Measurements from ENCODE around the gene KIRREL3. TPM values are rescaled to one million over a fixed set of nuclear protein-coding genes. Genes with fewer than 3 reads are reported as not detected.

KIRREL3 gene
- total and polyA plus RNA-seq, 2 donors (not counting 3 experiments of a cell fraction or from before 2014, with no cell fraction given): not detected

- Histone ChIP-seq H3K79me2 (ENCODE audit: control insufficient read depth, insufficient read depth, low read length) (no peaks in the 10 kb centered on the region), H3K9me1 (replicated peaks; ENCODE audit: control insufficient read depth, extremely low read depth, insufficient read depth, low read length) (no peaks in the 10 kb centered on the region), H3K27me3 (ENCODE audit: control insufficient read depth in 2 of 2, insufficient read depth in 2 of 2, low read length in 2 of 2) (no peaks in the 10 kb centered on the region), H3K4me2 (ENCODE audit: insufficient read depth, low read length) (no peak overlapping the region), H2AFZ (ENCODE audit: low read depth, low read length) (no peak overlapping the region), H4K20me1 (replicated peaks; ENCODE audit: control insufficient read depth, extremely low read depth, insufficient read depth, low read length) (no peaks in the 10 kb centered on the region), H3K36me3 (ENCODE audit: control insufficient read depth in 2 of 2, extremely low read depth in 1 of 2, insufficient read depth in 2 of 2, low read length in 2 of 2) (no peaks in the 10 kb centered on the region), H3K4me1 (ENCODE audit: control insufficient read depth, extremely low read depth, insufficient read depth, low read length) (no peaks in the 10 kb centered on the region), H3K9ac (replicated peaks; ENCODE audit: extremely low read depth, insufficient read depth, low read length) (no peak overlapping the region), H3K27ac (ENCODE audit: insufficient read depth, low read depth, low read length) (no peak overlapping the region), H3K4me3 (replicated peaks in 1 of 3; ENCODE audit: insufficient read depth in 1 of 3, low read depth in 1 of 3, low read length in 3 of 3) (no peak overlapping the region), H3K9me3 (replicated peaks; ENCODE audit: control insufficient read depth, insufficient read depth, low read length) (no peaks in the 10 kb centered on the region)
- CTCF ChIA-PET: no interaction called here
- dilution Hi-C loops (cut with MboI; ENCODE audit: extremely low pct_ligation_motif_present, low sequenced_read_pairs): no loop called here
- intact Hi-C loops (cut with micrococcal nuclease): no loop called here
- TF ChIP-seq CTCF (IDR thresholded peaks at IDR 0.05; ENCODE audit: extremely low read depth in 1 of 2, insufficient read depth in 1 of 2, low read depth in 1 of 2, low read length in 2 of 2): no peak
- no peak for TF ChIP-seq FOS (IDR thresholded peaks at IDR 0.05; ENCODE audit: borderline replicate concordance, insufficient read depth, low read length)
- TF ChIP-seq MAX (IDR thresholded peaks at IDR 0.05; ENCODE audit: insufficient read depth, insufficient read length): no peak
- no peak for TF ChIP-seq GATA2 (IDR thresholded peaks at IDR 0.05; ENCODE audit: insufficient read depth, insufficient read length, low read depth, low read length)
- TF ChIP-seq MYC (IDR thresholded peaks at IDR 0.05; ENCODE audit: low read depth, low read length): no peak
- no peak for TF ChIP-seq POLR2A (IDR thresholded peaks at IDR 0.05; ENCODE audit: low read depth, low read length)
- no peak for TF ChIP-seq POLR2AphosphoS5 (IDR thresholded peaks at IDR 0.05; ENCODE audit: insufficient read depth, low read depth, low read length)
- TF ChIP-seq EZH2 (IDR thresholded peaks at IDR 0.05; ENCODE audit: borderline replicate concordance, low read depth, low read length, severe bottlenecking): no peak
- no peak for TF ChIP-seq JUN (IDR thresholded peaks at IDR 0.05; ENCODE audit: borderline replicate concordance, insufficient read depth, insufficient read length, low read depth)
- BruUV-seq (replicated peaks): no TSS peak
- POLR2A ChIA-PET: no interaction called here
- no peak for DNase-seq (ENCODE audit: low read depth, low spot score)
- FAIRE-seq: no peak
Measured at GRCh38 chr11:126703662-126704061, 296.9 kb downstream of the KIRREL3 start.

Data from endothelial cell of umbilical vein (primary cell).